ENCODE measurements around the gene BLVRB. TPM values are rescaled to one million over a fixed set of nuclear protein-coding genes. Genes with fewer than 3 reads are reported as not detected.
"Not testable (repeated sequence)": the region's sequence is repeated elsewhere in the genome, so short reads cannot be mapped to it uniquely, and the experiment has no call there.

BLVRB gene
- total RNA-seq, 1 experiment from 2014 or later: 44.0 TPM

GRCh38 chr19:40502647-40503319, 37.2 kb upstream of the BLVRB start:
- peak; percentile 45 for DNase-seq (ENCODE audit: unreplicated experiment)
- Mint-ChIP-seq H3K27ac (ENCODE audit: low read depth, unreplicated experiment) (no peak overlapping the region), H3K4me1 (ENCODE audit: insufficient read depth, unreplicated experiment) (peaks cover 5% of the 10 kb centered on the region), H3K36me3 (ENCODE audit: insufficient read depth, unreplicated experiment) (no peaks in the 10 kb centered on the region), H3K4me3 (ENCODE audit: unreplicated experiment) (no peak overlapping the region), H3K27me3 (ENCODE audit: insufficient read depth, unreplicated experiment) (peaks cover 28% of the 10 kb centered on the region), H3K9me3 (ENCODE audit: unreplicated experiment) (peaks cover 11% of the 10 kb centered on the region)
- no TSS peak for BruUV-seq (replicated peaks)
- POLR2A ChIA-PET: interaction anchor here (1.5 kb wide), 1 partner anchor 99 kb away, joined by 3 read pairs; no protein-coding TSS in a partner anchor
- intact Hi-C loops (cut with micrococcal nuclease): no loop called here
- CTCF ChIA-PET: interaction anchor here (0.7 to 1.1 kb wide), 3 partner anchors 22 to 642 kb away, joined by 3 read pairs; no protein-coding TSS in a partner anchor
- peak; percentile 20 for TF ChIP-seq CTCF (IDR thresholded peaks at IDR 0.05; ENCODE audit: unreplicated experiment)

DNA sequence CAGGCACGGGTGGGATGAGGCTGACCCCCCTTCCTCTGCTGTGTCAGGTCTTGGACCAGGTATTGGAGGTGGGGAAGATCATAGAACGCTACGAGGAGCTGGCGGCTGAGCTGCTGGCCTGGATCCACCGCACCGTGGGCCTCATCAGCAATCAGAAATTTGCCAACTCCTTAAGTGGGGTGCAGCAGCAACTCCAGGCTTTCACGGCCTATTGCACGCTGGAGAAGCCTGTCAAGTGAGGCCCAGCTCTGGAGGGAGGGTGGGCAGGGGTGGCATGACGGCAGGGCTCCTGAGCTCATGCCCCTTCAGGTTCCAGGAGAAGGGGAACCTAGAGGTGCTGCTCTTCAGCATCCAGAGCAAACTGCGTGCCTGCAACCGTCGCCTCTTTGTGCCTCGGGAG, 36.5 kb upstream of the BLVRB start:
- Mint-ChIP-seq H3K9me3 (ENCODE audit: unreplicated experiment) (peaks cover 11% of the 10 kb centered on the region), H3K4me1 (ENCODE audit: insufficient read depth, unreplicated experiment) (peaks cover 5% of the 10 kb centered on the region), H3K36me3 (ENCODE audit: insufficient read depth, unreplicated experiment) (no peaks in the 10 kb centered on the region), H3K27me3 (ENCODE audit: insufficient read depth, unreplicated experiment) (peaks cover 28% of the 10 kb centered on the region), H3K27ac (ENCODE audit: low read depth, unreplicated experiment) (no peak overlapping the region), H3K4me3 (ENCODE audit: unreplicated experiment) (no peak overlapping the region)
- CTCF ChIA-PET: interaction anchor here (1.1 kb wide), 2 partner anchors 22 to 643 kb away, joined by 3 read pairs; no protein-coding TSS in a partner anchor
- no peak for DNase-seq (ENCODE audit: unreplicated experiment)
- POLR2A ChIA-PET: interaction anchor here (1.5 kb wide), 1 partner anchor 100 kb away, joined by 3 read pairs; no protein-coding TSS in a partner anchor
- TF ChIP-seq CTCF (IDR thresholded peaks at IDR 0.05; ENCODE audit: unreplicated experiment): no peak
- intact Hi-C loops (cut with micrococcal nuclease): no loop called here
- BruUV-seq (replicated peaks): no TSS peak

- POLR2A ChIA-PET: no interaction called here
- BruUV-seq (replicated peaks): no TSS peak
Observed at GRCh38 chr19:40501599-40501998, 36.1 kb upstream of the BLVRB start.

DNA sequence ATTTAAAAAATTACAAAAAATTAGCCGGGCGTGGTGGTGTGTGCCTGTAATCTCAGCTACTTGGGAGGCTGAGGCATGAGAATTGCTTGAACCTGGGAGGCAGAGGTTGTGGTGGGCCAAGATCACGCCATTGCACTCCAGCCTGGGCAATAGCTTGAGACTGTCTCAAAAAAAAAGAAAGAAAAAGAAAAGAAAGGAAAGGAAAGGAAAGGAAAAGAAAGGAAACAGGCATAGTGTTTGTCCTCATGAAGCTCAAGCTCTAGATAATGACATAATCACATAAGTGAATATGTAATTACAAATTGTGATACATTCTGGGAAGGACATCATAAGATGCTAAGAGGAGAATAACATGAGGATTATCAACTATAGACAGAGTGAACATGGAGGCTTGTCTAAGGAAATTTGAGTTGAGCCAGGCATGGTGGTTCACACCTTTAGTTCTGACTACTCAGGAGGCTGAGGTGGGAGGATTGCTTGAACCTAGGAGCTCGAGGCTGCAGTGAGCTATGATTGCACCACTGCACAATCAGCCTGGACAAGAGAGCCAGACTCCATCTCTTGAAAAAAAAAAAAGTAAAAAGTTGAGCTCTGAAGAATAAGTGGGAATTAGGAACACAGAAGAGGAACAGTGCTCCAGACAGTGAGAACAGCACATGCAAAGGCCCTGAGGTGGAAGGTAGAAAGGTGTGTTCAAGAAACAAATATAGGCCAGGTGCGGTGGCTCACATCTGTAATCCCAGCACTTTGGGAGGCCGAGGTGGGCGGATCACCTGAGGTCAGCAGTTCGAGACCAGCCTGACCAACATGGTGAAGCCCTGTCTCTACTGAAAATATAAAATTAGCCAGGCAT, 35.4 kb upstream of the BLVRB start:
- Mint-ChIP-seq H3K9me3 (ENCODE audit: unreplicated experiment) (peaks cover 11% of the 10 kb centered on the region), H3K27me3 (ENCODE audit: insufficient read depth, unreplicated experiment) (peaks cover 24% of the 10 kb centered on the region)
- POLR2A ChIA-PET: interaction anchor here (1.1 kb wide), 1 partner anchor 10 kb away, joined by 3 read pairs; no protein-coding TSS in a partner anchor
- H3K36me3 Mint-ChIP-seq (ENCODE audit: insufficient read depth, unreplicated experiment); DNase-seq (ENCODE audit: unreplicated experiment); H3K27ac Mint-ChIP-seq (ENCODE audit: low read depth, unreplicated experiment); BruUV-seq (replicated peaks); H3K4me3 Mint-ChIP-seq (ENCODE audit: unreplicated experiment); H3K4me1 Mint-ChIP-seq (ENCODE audit: insufficient read depth, unreplicated experiment); intact Hi-C loops (cut with micrococcal nuclease): not testable (repeated sequence)
- CTCF ChIA-PET: interaction anchor here (0.6 to 0.7 kb wide), 3 partner anchors 8 to 134 kb away, joined by 3 to 4 read pairs (median 3); no protein-coding TSS in a partner anchor

More at GRCh38 chr19:40501599-40501998, 36.1 kb upstream of the BLVRB start:
- intact Hi-C loops (cut with micrococcal nuclease): no loop called here
- peaks cover 28% of the 10 kb centered on the region for H3K27me3 Mint-ChIP-seq (ENCODE audit: insufficient read depth, unreplicated experiment)
- no peak overlapping the region for H3K4me3 Mint-ChIP-seq (ENCODE audit: unreplicated experiment)
- no peaks in the 10 kb centered on the region for H3K36me3 Mint-ChIP-seq (ENCODE audit: insufficient read depth, unreplicated experiment)
- no peak overlapping the region for H3K27ac Mint-ChIP-seq (ENCODE audit: low read depth, unreplicated experiment)
- DNase-seq (ENCODE audit: unreplicated experiment): no peak
- H3K4me1 Mint-ChIP-seq (ENCODE audit: insufficient read depth, unreplicated experiment): peaks cover 5% of the 10 kb centered on the region
- H3K9me3 Mint-ChIP-seq (ENCODE audit: unreplicated experiment): peaks cover 11% of the 10 kb centered on the region
- no peak for TF ChIP-seq CTCF (IDR thresholded peaks at IDR 0.05; ENCODE audit: unreplicated experiment)
- CTCF ChIA-PET: interaction anchor here (0.6 to 1.1 kb wide), 3 partner anchors 23 to 643 kb away, joined by 3 read pairs; no protein-coding TSS in a partner anchor
